Vagina (tissue), 2 donors: ENCODE results near the gene RPS8.

Source experiments
- POLR2A ChIP-seq, 2 donors: fragments of 450-650 bp; IDR thresholded peaks; one replicate each; pipeline ENCODE4 v1.6.1; 2017; ENCODE audit warnings: antibody characterized with exemption in 2 of 2, mild to moderate bottlenecking in 2 of 2, moderate library complexity in 2 of 2
- POLR2AphosphoS5 ChIP-seq, 2 donors: sonication (generic); formaldehyde crosslinking; IDR thresholded peaks; one replicate each; pipeline ENCODE4 v1.9.0; 2017; ENCODE audit warnings: antibody characterized with exemption in 2 of 2, mild to moderate bottlenecking in 2 of 2, low read depth in 1 of 2; ENCODE audit not compliant: insufficient read depth in 1 of 2
- TF ChIP-seq, protein P1 (sequence below), 3 experiments: fragments of 450-650 bp in 2 of 3; fragments of 200-600 bp in 1 of 3; sonication (generic) in 1 of 3; IDR thresholded peaks; one replicate each; pipeline ENCODE4 v1.5.1; 2017 to 2019; ENCODE audit warnings: antibody characterized with exemption in 3 of 3, mild to moderate bottlenecking in 2 of 3, moderate library complexity in 2 of 3

DNA sequence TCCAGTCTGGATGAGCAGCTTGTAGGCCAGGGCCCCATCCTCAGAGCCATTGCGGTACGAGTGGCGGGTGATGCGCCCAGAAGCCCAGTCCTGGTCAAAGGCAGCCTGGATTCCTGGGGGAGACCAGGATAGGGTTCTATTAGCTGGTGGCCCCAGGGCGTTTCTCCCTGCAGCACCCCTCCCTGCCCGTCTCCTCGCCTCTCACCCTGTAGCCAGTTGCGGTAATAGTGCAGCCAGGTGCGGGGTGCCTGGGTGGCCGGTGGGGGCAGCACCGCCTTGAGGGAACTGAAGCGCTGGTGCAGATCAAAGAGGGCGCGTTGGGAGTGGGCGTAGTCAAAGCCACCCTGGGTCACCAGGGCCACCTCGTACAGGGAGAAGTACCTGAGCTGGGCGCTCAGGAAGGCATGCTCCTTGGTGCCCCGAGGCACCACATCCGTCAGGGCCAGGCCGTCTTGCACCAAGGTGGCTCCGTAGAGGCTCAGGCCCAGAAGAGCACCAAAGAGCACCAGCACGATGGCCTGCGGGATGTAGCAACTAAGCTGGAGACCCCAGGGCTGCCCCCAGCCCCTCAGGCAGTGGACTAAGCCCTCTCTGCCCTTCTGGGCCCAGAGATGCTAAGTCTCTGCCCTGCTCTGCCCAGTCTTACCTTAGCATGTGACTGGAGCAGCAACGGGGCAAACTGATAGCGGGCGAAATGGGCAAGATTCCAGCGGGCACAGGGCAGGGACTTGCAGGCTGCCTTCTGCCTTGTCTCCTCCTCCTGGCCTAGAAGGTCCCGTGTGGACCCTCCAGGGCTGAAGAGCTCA lies 52.1 kb downstream of the RPS8 start:
- TF ChIP-seq POLR2A (IDR thresholded peaks at IDR 0.05), result no peak
- TF ChIP-seq, protein P1, sequence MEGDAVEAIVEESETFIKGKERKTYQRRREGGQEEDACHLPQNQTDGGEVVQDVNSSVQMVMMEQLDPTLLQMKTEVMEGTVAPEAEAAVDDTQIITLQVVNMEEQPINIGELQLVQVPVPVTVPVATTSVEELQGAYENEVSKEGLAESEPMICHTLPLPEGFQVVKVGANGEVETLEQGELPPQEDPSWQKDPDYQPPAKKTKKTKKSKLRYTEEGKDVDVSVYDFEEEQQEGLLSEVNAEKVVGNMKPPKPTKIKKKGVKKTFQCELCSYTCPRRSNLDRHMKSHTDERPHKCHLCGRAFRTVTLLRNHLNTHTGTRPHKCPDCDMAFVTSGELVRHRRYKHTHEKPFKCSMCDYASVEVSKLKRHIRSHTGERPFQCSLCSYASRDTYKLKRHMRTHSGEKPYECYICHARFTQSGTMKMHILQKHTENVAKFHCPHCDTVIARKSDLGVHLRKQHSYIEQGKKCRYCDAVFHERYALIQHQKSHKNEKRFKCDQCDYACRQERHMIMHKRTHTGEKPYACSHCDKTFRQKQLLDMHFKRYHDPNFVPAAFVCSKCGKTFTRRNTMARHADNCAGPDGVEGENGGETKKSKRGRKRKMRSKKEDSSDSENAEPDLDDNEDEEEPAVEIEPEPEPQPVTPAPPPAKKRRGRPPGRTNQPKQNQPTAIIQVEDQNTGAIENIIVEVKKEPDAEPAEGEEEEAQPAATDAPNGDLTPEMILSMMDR (IDR thresholded peaks at IDR 0.05), result no peak
- no peak for TF ChIP-seq POLR2AphosphoS5 (IDR thresholded peaks at IDR 0.05; ENCODE audit: insufficient read depth in 1 of 2, low read depth in 1 of 2)
